NCI-H69 (cell line): ENCODE data around the gene ARPP21.
"Not testable (repeated sequence)": the region's sequence is repeated elsewhere in the genome, so short reads cannot be mapped to it uniquely, and the experiment has no call there.

ENCODE experiments used
- DNase-seq: peaks from one replicate; lab custom pipeline; 2025; lab: John Stamatoyannopoulos, UW

ARPP21 gene

GRCh38 chr3:35780800-35781199 lies 141.5 kb downstream of the ARPP21 start:
- no peak for DNase-seq

GRCh38 chr3:35781558-35781957 lies 142.2 kb downstream of the ARPP21 start:
- no peak for DNase-seq

DNA sequence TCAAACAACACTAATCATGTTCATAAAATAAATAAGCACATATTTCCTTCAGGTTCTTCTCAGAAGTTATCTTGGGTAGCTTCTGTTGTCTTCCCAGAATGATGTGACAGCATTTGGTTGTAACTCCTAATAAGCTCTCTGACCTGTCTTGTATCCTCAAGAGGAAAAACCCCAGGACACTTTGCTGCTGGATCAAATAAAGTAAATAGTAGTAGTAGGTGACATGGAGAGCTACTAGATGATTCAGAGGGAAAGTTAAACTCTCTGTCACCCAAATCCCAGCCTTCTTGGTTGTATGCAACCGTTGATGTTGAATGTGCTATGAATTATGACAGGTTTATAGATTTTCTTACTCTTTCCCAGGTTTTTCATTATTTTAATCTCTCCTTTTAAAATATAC lies 143.0 kb downstream of the ARPP21 start:
- DNase-seq, result no peak

DNA sequence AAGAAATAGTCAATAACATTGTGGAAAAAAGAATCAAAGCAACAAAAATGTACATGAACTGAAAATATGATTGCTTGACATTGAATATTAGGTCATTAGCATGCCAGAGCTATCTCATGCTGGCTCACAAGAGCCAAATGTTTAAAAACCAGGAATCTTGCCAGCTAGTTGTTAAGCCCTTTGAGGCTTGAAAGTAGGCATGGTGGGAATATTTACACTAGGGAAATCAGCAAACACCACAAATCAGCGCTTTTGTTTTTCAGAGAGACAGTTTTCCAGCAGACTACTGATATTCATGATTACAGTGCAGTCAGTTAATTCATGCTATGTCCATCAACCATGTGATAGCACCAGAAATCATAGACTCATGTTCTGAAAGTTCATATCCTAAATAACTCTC lies 144.8 kb downstream of the ARPP21 start:
- DNase-seq, result no peak

- no peak for DNase-seq
Measured at GRCh38 chr3:35785234-35785888, 146.0 kb downstream of the ARPP21 start.

DNA sequence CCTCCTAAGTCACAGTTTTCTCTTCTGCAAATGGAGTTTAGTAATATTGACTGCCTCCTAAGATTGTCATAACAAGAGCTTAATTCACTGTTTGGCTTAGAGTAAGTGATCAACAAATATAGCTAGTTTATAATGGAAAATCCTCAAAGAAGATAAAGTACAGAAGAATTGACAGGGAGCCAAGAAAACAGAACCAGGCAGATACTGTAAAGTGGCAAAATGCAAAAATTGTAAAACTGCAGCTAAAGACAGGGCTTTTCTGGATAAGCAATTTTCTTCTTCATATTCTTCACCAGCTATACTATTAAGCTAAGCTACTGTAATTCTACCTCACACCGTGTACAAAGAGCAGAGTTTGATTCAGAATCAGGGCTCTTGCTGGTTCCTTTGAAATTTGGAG lies 148.6 kb downstream of the ARPP21 start:
- no peak for DNase-seq

DNA sequence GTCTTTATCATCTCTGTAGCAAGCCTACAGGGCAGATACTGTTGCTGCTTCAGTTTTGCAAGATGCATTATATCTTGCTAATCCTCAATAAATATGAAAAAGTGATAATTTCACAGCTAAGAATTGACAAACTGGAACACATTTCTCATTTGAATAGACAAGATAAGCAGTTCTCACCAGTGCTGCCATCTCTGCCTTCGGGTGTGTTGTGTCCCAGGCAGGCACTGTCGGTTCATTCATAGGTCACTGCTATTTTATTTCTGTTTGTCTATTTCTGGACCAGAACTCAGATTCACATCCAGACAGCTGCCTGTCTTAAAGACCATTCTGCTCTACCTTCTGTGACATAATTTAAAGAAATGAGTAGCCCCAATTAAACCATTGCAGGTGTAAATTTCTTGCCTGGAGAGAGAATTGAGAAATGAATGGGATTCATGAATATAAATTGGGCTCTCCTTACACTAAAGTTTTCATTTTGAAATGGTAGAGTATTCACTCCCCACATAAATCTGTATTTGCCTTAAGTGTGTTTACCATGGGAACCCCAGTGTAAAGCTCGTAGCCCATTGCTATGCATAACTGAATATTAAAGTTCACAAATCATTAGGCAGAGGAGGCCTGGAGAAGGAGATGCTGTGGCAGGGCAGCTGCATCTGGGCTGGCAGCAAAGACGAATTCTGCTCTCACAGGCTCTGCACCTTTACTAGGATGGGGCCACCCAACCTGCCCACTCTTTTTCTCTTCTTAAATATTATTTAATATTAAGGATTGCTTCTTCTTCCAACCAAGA lies 149.9 kb downstream of the ARPP21 start:
- no peak for DNase-seq

DNA sequence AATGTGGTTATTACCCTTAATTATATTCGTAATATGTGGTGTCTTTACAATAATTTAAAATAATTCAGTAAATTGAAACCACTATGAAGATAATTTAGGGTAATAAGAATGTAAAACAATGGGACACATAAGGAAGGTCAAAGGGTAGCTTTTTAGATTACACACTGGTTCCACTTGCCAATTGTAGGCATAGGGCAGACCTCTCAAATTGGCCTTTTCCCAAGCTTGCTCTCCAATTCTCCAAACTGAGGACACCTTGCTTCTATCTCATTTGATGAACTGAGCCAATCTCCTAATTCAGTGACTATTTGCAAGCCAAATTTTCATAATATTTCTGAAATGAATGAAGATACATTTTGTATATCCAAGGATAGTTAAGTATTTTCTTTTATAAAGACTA lies 151.4 kb downstream of the ARPP21 start:
- no peak for DNase-seq

- DNase-seq, result no peak
Measured at GRCh38 chr3:35793667-35794066, 154.3 kb downstream of the ARPP21 start.

GRCh38 chr3:35800960-35801459 lies 161.7 kb downstream of the ARPP21 start:
- DNase-seq, result no peak

GRCh38 chr3:35814531-35814930 lies 175.2 kb downstream of the ARPP21 start:
- DNase-seq, result no peak

GRCh38 chr3:35815796-35816195 lies 176.5 kb downstream of the ARPP21 start:
- DNase-seq, result not testable (repeated sequence)

DNA sequence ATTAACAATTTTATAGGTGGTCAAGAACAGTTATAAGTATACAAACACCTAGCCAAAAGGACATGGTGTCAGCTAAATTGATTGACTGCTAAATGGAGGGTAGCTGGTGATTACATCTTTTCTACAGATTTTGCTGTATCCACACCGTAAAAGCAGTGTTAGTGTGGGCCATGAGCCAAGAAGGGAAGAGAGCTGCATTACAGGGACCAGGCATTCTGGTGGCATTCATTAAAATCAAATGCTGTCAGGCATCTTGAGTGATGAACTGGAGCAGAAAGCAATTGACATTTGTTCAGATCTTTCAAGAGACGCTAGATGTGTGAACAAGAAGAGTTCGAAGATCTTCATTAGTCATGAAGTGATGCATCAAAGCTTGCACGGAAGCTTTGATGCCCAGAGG lies 177.9 kb downstream of the ARPP21 start:
- no peak for DNase-seq

DNA sequence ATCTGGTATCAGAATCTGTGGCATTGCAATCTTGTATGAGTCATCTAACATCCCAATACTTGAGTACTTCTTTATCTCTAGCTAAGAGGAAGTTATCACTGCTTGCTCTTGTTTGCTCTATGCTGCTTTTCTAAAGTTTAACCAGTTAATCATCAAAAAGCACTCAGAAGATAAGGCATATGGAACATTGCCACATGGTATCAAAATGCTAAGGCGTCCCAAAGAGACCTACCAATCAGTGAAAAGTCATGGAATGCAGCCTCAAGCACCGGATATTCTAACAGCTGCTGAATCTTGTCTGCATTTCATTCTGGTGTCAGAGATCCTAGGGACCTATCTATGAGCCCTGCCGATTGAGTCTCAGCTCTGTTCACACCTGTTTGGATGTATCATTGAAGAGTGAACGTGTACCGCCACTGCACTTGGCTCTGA lies 192.8 kb downstream of the ARPP21 start:
- no peak for DNase-seq
